Activated T-helper 1 cell treated with Interleukin-2 at 50 U/mL for 16 hours (primary cell): Measurements from ENCODE around the gene ZBTB25.

ENCODE experiments used
- DNase-seq: peaks from one replicate; pipeline ENCODE4 v3.0.0-alpha.2; 2020; ENCODE audit warnings: low read depth

ZBTB25 gene

DNA sequence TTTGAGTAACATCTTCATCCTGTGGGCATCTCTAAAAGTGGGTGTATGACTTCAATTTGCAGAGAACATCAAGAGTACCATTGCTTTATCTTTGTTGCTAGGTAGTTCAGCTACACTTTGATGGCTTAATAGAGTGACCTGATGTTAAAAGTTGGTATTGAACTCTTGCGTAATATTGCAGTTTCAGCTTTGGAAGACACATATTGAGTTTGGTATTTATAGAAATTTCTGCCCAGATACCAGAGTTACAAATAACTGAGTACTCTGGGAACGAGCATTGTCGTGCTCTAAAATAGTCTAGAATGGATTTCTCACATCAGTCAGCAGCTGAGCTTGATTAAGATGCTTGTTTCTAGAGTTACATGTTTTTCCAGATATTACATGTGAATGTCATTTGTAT lies 63.1 kb downstream of the ZBTB25 start:
- DNase-seq: no peak

DNA sequence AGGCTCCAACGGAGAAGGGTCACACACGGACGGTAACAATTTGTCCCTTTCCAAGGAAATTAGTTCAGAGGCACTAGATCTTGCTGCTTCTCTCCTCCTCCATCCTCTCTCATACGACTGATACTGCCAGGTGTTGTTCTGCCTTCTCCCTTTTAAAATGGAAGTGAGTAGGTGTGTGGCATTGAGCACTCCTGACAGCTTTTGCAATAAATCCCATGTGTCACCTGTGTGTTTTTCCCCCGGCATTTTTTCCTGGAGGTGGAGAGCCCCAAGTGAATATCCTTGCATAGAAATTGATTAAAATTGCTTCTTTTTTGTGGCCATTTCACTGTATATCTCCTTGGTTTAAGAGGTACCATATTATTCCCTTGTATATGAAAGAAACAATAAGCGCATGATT lies 64.5 kb downstream of the ZBTB25 start:
- no peak for DNase-seq

- no peak for DNase-seq
Measured at GRCh38 chr14:64438181-64438841, 65.3 kb downstream of the ZBTB25 start.

DNA sequence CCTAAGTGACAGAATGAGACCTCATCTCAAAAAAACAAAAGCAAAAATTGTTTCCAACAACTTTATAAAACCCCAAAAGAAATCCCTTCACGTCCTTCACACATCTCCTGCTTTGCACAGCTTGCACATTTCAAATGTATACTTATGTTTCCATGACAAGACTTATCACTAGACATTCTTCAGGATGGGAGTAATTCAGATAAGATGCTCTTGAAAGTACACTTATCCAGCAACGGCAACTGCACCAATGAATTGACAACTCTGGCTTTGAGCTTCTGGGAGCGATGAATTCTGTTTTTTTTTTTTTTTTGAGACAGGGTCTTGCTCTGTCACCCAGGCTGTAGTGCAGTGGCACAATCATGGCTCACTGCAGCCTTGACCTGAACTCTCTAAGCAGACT lies 69.1 kb downstream of the ZBTB25 start:
- DNase-seq: no peak

GRCh38 chr14:64423987-64424386 lies 79.7 kb downstream of the ZBTB25 start:
- no peak for DNase-seq

GRCh38 chr14:64422756-64423155 lies 80.9 kb downstream of the ZBTB25 start:
- no peak for DNase-seq

DNA sequence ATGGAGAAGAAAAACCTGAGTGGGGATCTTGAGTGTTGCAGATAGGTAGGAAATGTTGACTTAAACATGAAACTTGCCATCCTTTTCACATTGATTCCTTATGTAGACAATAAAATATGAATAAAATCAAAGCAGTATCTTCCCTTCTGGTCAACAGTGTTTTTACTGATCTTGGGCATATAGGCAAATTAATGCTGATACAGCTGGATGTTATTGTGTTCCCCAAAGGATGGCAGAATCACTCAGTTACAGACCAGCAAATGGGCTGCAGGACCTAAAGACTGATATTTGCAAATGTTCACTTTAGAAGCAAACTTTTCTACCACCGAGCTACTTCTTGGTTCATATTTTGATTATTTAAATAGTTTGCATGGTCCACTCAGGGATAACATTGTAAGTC lies 81.6 kb downstream of the ZBTB25 start:
- no peak for DNase-seq

GRCh38 chr14:64421166-64421565 lies 82.5 kb downstream of the ZBTB25 start:
- DNase-seq: no peak

GRCh38 chr14:64419003-64419402 lies 84.6 kb downstream of the ZBTB25 start:
- DNase-seq: no peak

DNA sequence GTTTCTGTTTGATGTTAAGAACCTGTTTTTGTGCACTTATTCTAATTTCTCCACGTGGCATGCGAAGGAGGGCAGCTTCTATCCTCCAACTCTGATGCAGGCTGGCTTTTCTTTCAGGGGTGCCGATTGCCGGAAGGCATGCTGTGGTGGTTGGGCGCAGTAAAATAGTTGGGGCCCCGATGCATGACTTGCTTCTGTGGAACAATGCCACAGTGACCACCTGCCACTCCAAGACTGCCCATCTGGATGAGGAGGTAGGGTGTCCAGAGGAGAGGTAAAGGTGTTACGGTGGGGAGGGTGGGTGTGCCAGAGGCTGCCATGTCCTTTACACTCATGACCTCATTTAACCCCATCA lies 85.9 kb downstream of the ZBTB25 start:
- no peak for DNase-seq

GRCh38 chr14:64417055-64417770 lies 86.4 kb downstream of the ZBTB25 start:
- no peak for DNase-seq

- no peak for DNase-seq
Measured at GRCh38 chr14:64416348-64416932, 87.2 kb downstream of the ZBTB25 start.

- DNase-seq: no peak
Measured at GRCh38 chr14:64412237-64412636, 91.4 kb downstream of the ZBTB25 start.

GRCh38 chr14:64411001-64411400 lies 92.6 kb downstream of the ZBTB25 start:
- DNase-seq: no peak

- no peak for DNase-seq
Measured at GRCh38 chr14:64410084-64410774, 93.4 kb downstream of the ZBTB25 start.

- no peak for DNase-seq
Measured at GRCh38 chr14:64409126-64409920, 94.3 kb downstream of the ZBTB25 start.

DNA sequence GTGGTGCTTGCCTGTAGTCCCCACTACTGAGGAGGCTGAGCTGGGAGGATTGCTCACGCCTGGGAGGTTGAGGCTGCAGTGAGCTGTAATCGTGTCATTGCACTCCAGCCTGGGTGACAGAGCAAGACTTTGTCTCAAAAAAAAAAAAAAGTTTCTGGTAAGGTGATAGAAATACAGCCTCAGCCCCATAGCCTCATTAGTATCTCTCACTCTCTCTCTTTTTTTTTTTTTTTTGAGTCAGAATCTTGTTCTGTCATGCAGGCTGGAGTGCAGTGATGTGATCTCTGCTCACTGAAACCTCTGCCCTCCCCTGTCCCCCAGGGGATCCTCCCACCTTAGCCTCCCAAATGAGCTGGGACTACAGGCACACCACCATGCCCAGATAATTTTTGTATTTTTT lies 96.3 kb downstream of the ZBTB25 start:
- no peak for DNase-seq

DNA sequence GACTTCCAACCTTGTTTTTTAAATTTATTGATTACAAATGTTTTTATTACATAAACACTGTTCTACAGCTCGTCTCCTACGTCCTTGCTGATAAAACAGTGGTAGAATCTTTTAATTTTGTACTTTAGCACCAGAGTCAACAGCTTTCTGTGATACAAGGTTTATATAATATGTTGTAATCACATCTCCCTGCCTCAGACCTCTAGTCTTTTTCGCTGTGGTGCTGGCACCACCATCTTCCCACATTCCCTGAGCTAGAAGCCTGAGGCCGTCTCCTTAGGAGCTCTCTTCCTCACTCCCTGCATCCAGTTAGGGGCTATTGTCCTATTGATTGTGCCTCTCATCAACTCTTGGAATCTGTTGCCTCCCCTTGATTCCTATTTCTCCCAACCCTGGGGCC lies 98.3 kb downstream of the ZBTB25 start:
- no peak for DNase-seq

- no peak for DNase-seq
Measured at GRCh38 chr14:64401949-64402348, 101.7 kb downstream of the ZBTB25 start.

GRCh38 chr14:64400829-64401459 lies 102.7 kb downstream of the ZBTB25 start:
- no peak for DNase-seq
